Measurements from ENCODE around the gene PDSS2.

GRCh38 chr6:107488875-107489635, 29.7 kb upstream of the PDSS2 start:
- no peak for TF ChIP-seq CTCF (IDR thresholded peaks at IDR 0.05)
- no peak for TF ChIP-seq POLR2A (IDR thresholded peaks at IDR 0.05)
- no peak for TF ChIP-seq EP300 (IDR thresholded peaks at IDR 0.05)
- no peak for TF ChIP-seq POLR2AphosphoS5 (IDR thresholded peaks at IDR 0.05)

Measured in suprapubic skin (tissue), 4 donors.